Mucosa of descending colon (tissue), 3 donors: ENCODE results near the gene SOWAHB. TPM values are rescaled to one million over a fixed set of nuclear protein-coding genes. Genes with fewer than 3 reads are reported as not detected.

Source experiments
- ATAC-seq: fragments of 200-7000 bp; cut with Tn5 transposase; one replicate; pipeline ENCODE4 v1.9.1; 2020; ENCODE audit warnings: mild to moderate bottlenecking, moderate library complexity
- DNase-seq, 3 donors: peaks; one replicate each; pipeline ENCODE4 v3.0.0-alpha.2; 2020
- H3K36me3 ChIP-seq: fragments of 200-600 bp; one replicate; pipeline ENCODE4 v1.8.0; 2021; ENCODE audit warnings: low read depth, mild to moderate bottlenecking
- H3K4me1 ChIP-seq: fragments of 200-600 bp; one replicate; pipeline ENCODE4 v1.8.0; 2021; ENCODE audit warnings: low read depth, mild to moderate bottlenecking
- H3K4me3 ChIP-seq: fragments of 200-600 bp; one replicate; pipeline ENCODE4 v1.8.0; 2021; ENCODE audit warnings: mild to moderate bottlenecking
- H3K9me3 ChIP-seq: fragments of 200-600 bp; one replicate; pipeline ENCODE4 v1.8.0; 2021; ENCODE audit warnings: mild to moderate bottlenecking
- intact Hi-C, 2 donors: fragments of 100-400 bp; cut with DNase I in 1 of 2; cut with micrococcal nuclease in 1 of 2; formaldehyde crosslinking; loops; one replicate each; pipeline versions ENCODE4 v1.11.0 to v1.11.1; 2022; cut with DNase I, micrococcal nuclease
- total RNA-seq, 3 donors: library from RNA; stranded (reverse); fragmentation: NEBNext Ultra II Directional in 2 of 3; extraction: Animal tissue kit (Norgen Biotek cat#: 25700) in 2 of 3; gene quantifications; one replicate each; pipeline versions ENCODE4 v1.2.1 to v1.2.4, GENCODE V29; 2021 to 2023
- TF ChIP-seq, protein P1 (sequence below): fragments of 200-600 bp; IDR thresholded peaks from one replicate; pipeline ENCODE4 v1.8.0; 2022; ENCODE audit warnings: antibody characterized with exemption, mild to moderate bottlenecking
- donor health status: DM: no; HTN: no; CAD: no; lungs with moderate emphysema.
- donor health status: DM: no; HTN: no; CAD: no.
- donor health status: DM: no; HTN: yes; CAD: no.

SOWAHB gene
- total RNA-seq, 3 donors from 2014 or later = 8.6 to 27.0 (median 24.8) TPM

DNA sequence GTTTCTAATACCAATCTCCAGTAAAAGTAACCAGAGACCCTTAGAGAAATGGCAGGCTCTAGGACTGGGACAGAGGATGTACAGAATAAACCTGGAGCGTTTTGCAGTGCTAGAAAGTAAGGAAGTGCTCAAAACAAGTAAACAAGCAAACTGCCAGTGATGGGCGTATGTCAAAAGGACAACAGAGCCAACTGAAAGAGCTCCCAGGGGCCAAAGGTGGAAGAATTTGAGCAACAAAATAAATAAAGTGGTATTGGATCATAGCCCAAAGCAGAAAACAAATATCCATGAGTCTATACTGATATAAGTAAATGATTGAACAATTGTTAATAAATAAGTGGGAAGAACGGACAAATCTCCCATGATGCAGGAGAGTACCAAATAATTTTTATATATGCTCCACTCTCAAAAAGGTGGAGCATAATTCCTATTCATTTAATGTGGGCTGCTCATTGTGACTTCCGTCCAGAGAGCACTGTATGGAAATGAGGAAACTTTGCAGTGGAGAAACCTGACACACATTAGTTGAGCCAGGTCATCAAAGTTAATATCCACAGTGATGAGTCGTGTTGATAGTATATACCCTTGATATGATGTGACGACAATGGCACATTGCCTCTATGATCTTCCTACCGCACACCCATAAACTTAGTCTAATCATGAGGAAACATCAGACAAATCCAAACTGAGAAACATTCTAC, 33.8 kb upstream of the SOWAHB start:
- DNase-seq = no peak
- no peak overlapping the region for H3K4me3 ChIP-seq
- intact Hi-C loops = no loop called here
- no peaks in the 10 kb centered on the region for H3K9me3 ChIP-seq
- peak; percentile 42 for ATAC-seq
- H3K36me3 ChIP-seq = no peaks in the 10 kb centered on the region
- H3K4me1 ChIP-seq = no peaks in the 10 kb centered on the region
- TF ChIP-seq, protein P1, sequence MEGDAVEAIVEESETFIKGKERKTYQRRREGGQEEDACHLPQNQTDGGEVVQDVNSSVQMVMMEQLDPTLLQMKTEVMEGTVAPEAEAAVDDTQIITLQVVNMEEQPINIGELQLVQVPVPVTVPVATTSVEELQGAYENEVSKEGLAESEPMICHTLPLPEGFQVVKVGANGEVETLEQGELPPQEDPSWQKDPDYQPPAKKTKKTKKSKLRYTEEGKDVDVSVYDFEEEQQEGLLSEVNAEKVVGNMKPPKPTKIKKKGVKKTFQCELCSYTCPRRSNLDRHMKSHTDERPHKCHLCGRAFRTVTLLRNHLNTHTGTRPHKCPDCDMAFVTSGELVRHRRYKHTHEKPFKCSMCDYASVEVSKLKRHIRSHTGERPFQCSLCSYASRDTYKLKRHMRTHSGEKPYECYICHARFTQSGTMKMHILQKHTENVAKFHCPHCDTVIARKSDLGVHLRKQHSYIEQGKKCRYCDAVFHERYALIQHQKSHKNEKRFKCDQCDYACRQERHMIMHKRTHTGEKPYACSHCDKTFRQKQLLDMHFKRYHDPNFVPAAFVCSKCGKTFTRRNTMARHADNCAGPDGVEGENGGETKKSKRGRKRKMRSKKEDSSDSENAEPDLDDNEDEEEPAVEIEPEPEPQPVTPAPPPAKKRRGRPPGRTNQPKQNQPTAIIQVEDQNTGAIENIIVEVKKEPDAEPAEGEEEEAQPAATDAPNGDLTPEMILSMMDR = no peak

DNA sequence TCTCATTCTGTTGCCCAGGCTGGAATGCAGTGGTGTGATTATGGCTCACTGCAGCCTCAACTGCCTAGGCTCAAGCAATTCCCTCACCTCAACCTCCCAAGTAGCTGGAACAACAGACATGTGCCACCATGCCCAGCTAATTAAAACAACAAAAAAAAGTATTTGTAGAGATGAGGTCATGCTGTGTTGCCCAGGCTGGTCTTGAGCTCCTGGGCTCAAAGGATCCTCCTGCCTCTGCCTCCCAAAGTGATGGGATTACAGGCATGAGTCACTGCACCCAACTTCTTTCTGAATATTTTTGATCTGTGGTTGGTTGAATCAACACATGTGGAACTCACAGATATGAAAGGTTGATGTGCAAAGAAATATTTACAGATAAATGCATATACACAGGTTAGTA, 33.1 kb upstream of the SOWAHB start:
- Histone ChIP-seq H3K4me3 (no peak overlapping the region), H3K9me3 (no peaks in the 10 kb centered on the region), H3K4me1 (no peaks in the 10 kb centered on the region), H3K36me3 (no peaks in the 10 kb centered on the region)
- intact Hi-C loops = no loop called here
- DNase-seq (no peak), ATAC-seq (peak; percentile 9)
- TF ChIP-seq, protein P1 = no peak

- TF ChIP-seq, protein P1 = no peak
- intact Hi-C loops = no loop called here
- ATAC-seq = no peak
Measured at GRCh38 chr4:76930685-76931084, 32.7 kb upstream of the SOWAHB start.

DNA sequence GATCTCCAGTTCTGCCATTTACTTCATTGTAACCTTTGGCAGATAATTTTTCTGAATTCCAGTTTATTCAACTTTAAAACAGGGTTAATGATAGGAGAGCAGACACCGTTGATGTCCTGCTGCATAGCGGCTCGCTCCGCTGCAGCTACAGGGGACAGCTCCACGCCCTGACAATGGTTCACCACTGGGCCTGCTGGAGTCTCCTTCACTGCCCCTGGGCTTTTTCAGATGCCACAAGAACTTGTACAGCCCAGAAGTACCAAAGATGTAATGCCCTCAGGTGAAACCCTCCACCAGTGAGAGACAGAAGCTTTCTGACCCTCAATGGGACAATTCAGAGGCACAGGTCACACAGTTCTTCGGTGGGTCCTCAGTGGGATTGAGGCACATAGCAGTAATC, 28.9 kb upstream of the SOWAHB start:
- intact Hi-C loops = no loop called here

More at GRCh38 chr4:76930685-76931084, 32.7 kb upstream of the SOWAHB start:
- no peaks in the 10 kb centered on the region for H3K9me3 ChIP-seq
- H3K36me3 ChIP-seq = no peaks in the 10 kb centered on the region
- DNase-seq = no peak
- H3K4me3 ChIP-seq = no peak overlapping the region
- no peaks in the 10 kb centered on the region for H3K4me1 ChIP-seq

GRCh38 chr4:76923619-76924357, 25.8 kb upstream of the SOWAHB start:
- ATAC-seq (peak; percentile 77), DNase-seq (no peak)
- TF ChIP-seq, protein P1 = no peak
- Histone ChIP-seq H3K9me3 (no peaks in the 10 kb centered on the region), H3K4me1 (peaks cover 27% of the 10 kb centered on the region), H3K36me3 (no peaks in the 10 kb centered on the region), H3K4me3 (no peak overlapping the region)
- intact Hi-C loops = no loop called here

More for the DNA sequence above, 28.9 kb upstream of the SOWAHB start:
- ATAC-seq (no peak), DNase-seq (no peak)
- H3K4me1 ChIP-seq = peaks cover 13% of the 10 kb centered on the region
- TF ChIP-seq, protein P1 = no peak
- no peak overlapping the region for H3K4me3 ChIP-seq
- H3K36me3 ChIP-seq = no peaks in the 10 kb centered on the region
- no peaks in the 10 kb centered on the region for H3K9me3 ChIP-seq
